Adrenal gland (tissue), 12 donors: Measurements from ENCODE around the gene EHBP1. TPM values are rescaled to one million over a fixed set of nuclear protein-coding genes. Genes with fewer than 3 reads are reported as not detected.
A peak's percentile ranks its signal among the peaks of the same experiment; 100 is the strongest.

Experiments used
- DNase-seq, 7 donors: peaks; one replicate each; pipeline ENCODE4 v3.0.0-alpha.2; 2019 to 2020
- H3K27ac ChIP-seq, 5 donors: fragments of 200-600 bp; sonication (generic) in 4 of 5; 1 replicate in 3 of 5; 2 replicates in 2 of 5; pipeline versions ENCODE4 v1.5.1 to v1.8.0; 2016 to 2020; ENCODE audit warnings: mild to moderate bottlenecking in 1 of 5
- H3K27me3 ChIP-seq: fragments of 200-600 bp; 2 replicates; pipeline ENCODE4 v1.8.0; 2021
- H3K36me3 ChIP-seq, 2 donors: fragments of 200-600 bp; replicated peaks in 1 of 2; 1 replicate in 1 of 2; 2 replicates in 1 of 2; pipeline versions ENCODE4 v1.5.1 to v1.8.0; 2018 to 2022
- H3K4me1 ChIP-seq, 2 donors: fragments of 200-600 bp; replicated peaks in 1 of 2; 1 replicate in 1 of 2; 2 replicates in 1 of 2; pipeline versions ENCODE4 v1.5.1 to v1.8.0; 2018 to 2021
- H3K4me3 ChIP-seq, 4 donors: fragments of 200-600 bp; sonication (generic) in 3 of 4; one replicate each; pipeline ENCODE4 v1.5.1; 2016 to 2018
- H3K9me3 ChIP-seq, 3 donors: fragments of 200-600 bp; sonication (generic) in 1 of 3; replicated peaks in 1 of 3; 1 replicate in 2 of 3; 2 replicates in 1 of 3; pipeline versions ENCODE4 v1.5.1 to v1.8.0; 2016 to 2021
- POLR2A ChIP-seq, 2 donors: fragments of 450-650 bp; IDR thresholded peaks; one replicate each; pipeline ENCODE4 v1.6.1; 2017; ENCODE audit warnings: antibody characterized with exemption in 2 of 2, mild to moderate bottlenecking in 2 of 2, moderate library complexity in 1 of 2
- WGBS, 4 donors: extraction: QIAGEN DNeasy Blood & Tissue Kit in 2 of 4; methylation state at CpG; one replicate each; pipeline versions ENCODE4 v1.1.5 to v1.1.7; 2013 to 2017; 5-methylcytosine and 5-hydroxymethylcytosine counted together
- intact Hi-C, 2 donors: fragments of 100-400 bp; cut with DNase I; formaldehyde crosslinking; loops; one replicate each; pipeline versions ENCODE4 v1.14.1 to v1.15.0; 2022 to 2023
- polyA plus RNA-seq, 3 donors: library from polyadenylated mRNA; stranded (reverse); fragments of 200-250 nt in 2 of 3; fragments of 350-450 nt in 1 of 3; fragmentation: Illumina TruSeq in 1 of 3; extraction: RNeasy Lipid Tissue Mini Kit (QIAGEN cat#74804) in 1 of 3; gene quantifications; one replicate each; pipeline ENCODE4 v1.2.3, GENCODE V29; 2013 to 2014
- total RNA-seq, 9 donors: library from RNA; depleted of rRNA in 4 of 9; stranded (reverse); fragments of >200 nt in 4 of 9; fragments of 120-200 nt in 1 of 9; fragmentation: NEBNext Ultra II Directional in 1 of 9; extraction: Animal tissue kit (Norgen Biotek cat#: 25700) in 1 of 9; gene quantifications; one replicate each; pipeline versions ENCODE4 v1.1.0 to v1.2.4, GENCODE V29; 2013 to 2023
- TF ChIP-seq, protein P1 (sequence below), 6 experiments: fragments of 450-650 bp in 4 of 6; fragments of 200-600 bp in 2 of 6; sonication (generic) in 1 of 6; IDR thresholded peaks; 1 replicate in 5 of 6; 2 replicates in 1 of 6; pipeline versions ENCODE4 v1.5.1 to v1.8.0; 2016 to 2021; ENCODE audit warnings: antibody characterized with exemption in 6 of 6, mild to moderate bottlenecking in 2 of 6, moderate library complexity in 1 of 6
- donor health status: healthy with polysubstance abuse.
- donor health status: Bipolar disorder and iron deficiency.
- donor health status: DM: yes; HTN: yes; CAD: no.
- donor health status: DM: no; HTN: no; CAD: no.
- donor health status: DM: no; HTN: no; CAD: no.
- donor health status: DM: yes; HTN: yes; CAD: no.

The EHBP1 gene
- total and polyA plus RNA-seq, 12 donors, result 13.5 to 83.6 (median 46.3) TPM

DNA sequence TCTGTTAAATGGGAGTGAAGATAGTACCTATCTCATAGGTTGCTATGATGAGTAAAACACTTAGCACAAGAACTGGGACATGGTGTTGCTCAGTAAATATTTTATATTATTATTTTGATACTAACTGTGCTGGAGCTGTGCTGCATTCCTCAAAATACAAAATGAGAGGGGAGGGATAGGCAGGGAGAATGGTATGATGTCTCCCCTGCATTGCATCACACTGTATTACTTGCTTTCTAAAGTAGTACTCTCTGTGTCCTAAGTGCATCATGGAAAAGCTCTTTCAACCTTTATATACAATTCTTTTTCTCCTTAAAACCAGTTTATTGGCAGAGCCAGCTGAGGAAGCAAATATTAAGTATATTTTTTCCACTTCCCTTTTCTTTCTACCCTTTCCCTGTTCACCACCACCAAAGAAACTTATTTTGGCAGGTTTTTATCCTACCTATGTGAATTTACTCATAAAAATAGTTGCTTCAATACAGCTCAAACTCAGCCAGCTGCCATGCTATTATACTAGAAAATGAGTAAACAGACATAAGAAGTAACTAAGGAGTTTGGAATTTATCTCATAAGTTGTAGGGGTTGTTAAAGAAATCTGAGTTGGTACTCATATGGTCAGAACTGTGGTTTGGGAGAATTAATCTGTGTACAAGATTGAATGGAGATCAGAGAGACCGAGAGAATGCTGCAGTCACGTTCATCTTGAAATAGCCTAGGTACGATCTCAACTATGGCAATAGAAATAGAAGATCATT, 60.3 kb downstream of the EHBP1 start:
- no peak for DNase-seq
- Histone ChIP-seq H3K4me1 (peaks cover 0 to 21% of the 10 kb centered on the region in 2 donors), H3K36me3 (no peaks in the 10 kb centered on the region), H3K9me3 (no peaks in the 10 kb centered on the region), H3K27me3 (no peaks in the 10 kb centered on the region), H3K27ac (no peak overlapping the region), H3K4me3 (no peak overlapping the region)
- WGBS, 4 donors, result 95 to 99% (median 97%) methylated on average over 3 of the region's 3 CpGs
- TF ChIP-seq, protein P1, sequence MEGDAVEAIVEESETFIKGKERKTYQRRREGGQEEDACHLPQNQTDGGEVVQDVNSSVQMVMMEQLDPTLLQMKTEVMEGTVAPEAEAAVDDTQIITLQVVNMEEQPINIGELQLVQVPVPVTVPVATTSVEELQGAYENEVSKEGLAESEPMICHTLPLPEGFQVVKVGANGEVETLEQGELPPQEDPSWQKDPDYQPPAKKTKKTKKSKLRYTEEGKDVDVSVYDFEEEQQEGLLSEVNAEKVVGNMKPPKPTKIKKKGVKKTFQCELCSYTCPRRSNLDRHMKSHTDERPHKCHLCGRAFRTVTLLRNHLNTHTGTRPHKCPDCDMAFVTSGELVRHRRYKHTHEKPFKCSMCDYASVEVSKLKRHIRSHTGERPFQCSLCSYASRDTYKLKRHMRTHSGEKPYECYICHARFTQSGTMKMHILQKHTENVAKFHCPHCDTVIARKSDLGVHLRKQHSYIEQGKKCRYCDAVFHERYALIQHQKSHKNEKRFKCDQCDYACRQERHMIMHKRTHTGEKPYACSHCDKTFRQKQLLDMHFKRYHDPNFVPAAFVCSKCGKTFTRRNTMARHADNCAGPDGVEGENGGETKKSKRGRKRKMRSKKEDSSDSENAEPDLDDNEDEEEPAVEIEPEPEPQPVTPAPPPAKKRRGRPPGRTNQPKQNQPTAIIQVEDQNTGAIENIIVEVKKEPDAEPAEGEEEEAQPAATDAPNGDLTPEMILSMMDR (IDR thresholded peaks at IDR 0.05), result no peak
- no peak for TF ChIP-seq POLR2A (IDR thresholded peaks at IDR 0.05)
- intact Hi-C loops, result loop anchor here in 1 of 2 donors (10.0 kb wide), 1 partner anchor 61 kb away; the partner anchor contains the start of gene EHBP1

DNA sequence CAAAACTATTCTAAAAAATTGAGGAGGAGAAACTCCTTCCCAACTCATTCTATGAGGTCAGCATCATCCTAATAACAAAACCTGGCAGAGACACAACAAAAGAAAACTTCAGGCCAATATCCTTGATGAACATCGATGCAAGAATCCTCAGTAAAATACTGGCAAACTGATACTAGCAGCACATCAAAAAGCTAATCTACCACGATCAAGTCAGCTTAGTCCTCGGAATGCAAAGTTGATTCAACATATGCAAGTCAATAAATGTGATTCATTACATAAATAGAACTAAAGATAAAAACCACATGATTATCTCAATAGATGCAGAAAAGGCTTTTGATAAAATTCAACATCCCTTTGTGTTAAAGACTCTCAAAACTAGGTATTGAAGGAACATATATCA, 63.1 kb downstream of the EHBP1 start:
- Histone ChIP-seq H3K27me3 (no peaks in the 10 kb centered on the region), H3K9me3 (no peaks in the 10 kb centered on the region), H3K4me3 (no peak overlapping the region), H3K4me1 (peaks cover 0 to 15% of the 10 kb centered on the region in 2 donors), H3K36me3 (no peaks in the 10 kb centered on the region), H3K27ac (no peak overlapping the region)
- no peak for DNase-seq
- intact Hi-C loops, result loop anchor here in 1 of 2 donors (10.0 kb wide), 1 partner anchor 64 kb away; the partner anchor contains the start of gene EHBP1
- 76 to 83% (median 80%) methylated on average over 3 of the region's 3 CpGs for WGBS, 4 donors
- TF ChIP-seq, protein P1 (IDR thresholded peaks at IDR 0.05), result no peak
- no peak for TF ChIP-seq POLR2A (IDR thresholded peaks at IDR 0.05)

DNA sequence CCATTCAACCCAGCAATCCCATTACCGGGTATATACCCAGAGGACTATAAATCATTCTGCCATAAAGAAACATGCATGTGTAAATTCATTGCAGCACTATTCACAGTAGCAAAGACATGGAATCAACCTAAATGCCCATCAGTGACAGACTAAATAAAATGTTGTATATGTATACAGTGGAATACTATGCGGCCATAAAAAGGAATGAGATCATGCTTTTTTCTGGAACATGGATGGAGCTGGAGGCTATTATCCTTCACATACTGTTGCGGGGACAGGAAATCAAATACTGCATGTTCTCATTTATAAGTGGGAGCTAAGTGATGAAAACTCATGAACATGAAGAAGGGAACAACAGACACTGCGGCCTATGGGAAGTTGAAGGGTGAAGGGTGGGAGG, 65.1 kb downstream of the EHBP1 start:
- Histone ChIP-seq H3K27ac (no peak overlapping the region), H3K27me3 (no peaks in the 10 kb centered on the region), H3K9me3 (no peaks in the 10 kb centered on the region), H3K4me3 (no peak overlapping the region), H3K36me3 (no peaks in the 10 kb centered on the region), H3K4me1 (peaks cover 3 to 10% of the 10 kb centered on the region in 2 donors)
- TF ChIP-seq POLR2A (IDR thresholded peaks at IDR 0.05), result no peak
- TF ChIP-seq, protein P1 (IDR thresholded peaks at IDR 0.05), result no peak
- 72 to 74% (median 72%) methylated on average over 4 of the region's 4 CpGs for WGBS, 4 donors
- intact Hi-C loops, result loop anchor here (5.0 to 10.0 kb wide), 2 partner anchors 126 to 313 kb away; no protein-coding TSS in a partner anchor
- DNase-seq, result no peak

DNA sequence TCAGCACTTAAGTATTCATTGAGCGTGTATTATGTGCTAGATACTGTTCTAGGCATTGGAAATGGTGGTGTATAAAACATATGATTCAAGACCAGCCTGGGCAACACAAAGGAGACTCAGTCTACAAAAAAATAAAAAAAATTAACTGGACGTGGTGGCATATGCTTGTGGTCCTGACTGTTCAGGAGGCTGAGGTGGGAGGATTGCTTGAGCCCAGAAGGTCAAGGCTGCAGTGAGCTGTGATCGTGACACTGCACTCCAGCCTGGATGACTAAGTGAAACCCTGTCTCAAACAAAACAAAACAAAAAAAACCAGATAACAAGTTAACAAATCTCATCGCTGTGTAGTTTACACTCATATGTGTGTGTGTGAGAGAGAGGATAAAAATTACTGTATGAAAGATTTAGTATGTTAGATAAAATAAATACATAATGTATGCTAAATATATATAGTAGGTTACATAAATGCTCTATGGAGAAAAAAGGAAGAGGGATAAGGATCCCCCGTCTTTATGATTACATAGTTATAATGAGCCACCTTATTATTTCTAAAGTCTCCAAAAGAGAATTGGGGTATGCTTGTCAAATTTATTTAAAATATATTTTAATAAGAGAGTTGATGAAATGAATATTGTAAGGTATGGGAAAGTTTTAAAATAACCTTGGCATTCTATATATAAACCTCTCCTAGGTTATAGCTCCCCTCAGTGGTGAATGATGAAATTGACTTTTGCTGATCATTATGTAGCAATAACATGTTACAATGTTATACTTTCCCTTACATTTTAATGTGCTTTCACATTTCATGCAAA, 69.2 kb downstream of the EHBP1 start:
- TF ChIP-seq POLR2A (IDR thresholded peaks at IDR 0.05), result no peak
- TF ChIP-seq, protein P1 (IDR thresholded peaks at IDR 0.05), result peak; percentile 62 to 94 (median 84)
- peaks cover 3 to 17% of the 10 kb centered on the region in 2 donors for H3K4me1 ChIP-seq
- 43 to 52% (median 47%) methylated on average over 5 of the region's 5 CpGs for WGBS, 4 donors
- intact Hi-C loops, result loop anchor here (2.0 to 10.0 kb wide), 3 partner anchors 130 to 318 kb away; no protein-coding TSS in a partner anchor
- H3K9me3 ChIP-seq, result no peaks in the 10 kb centered on the region
- H3K4me3 ChIP-seq, result no peak overlapping the region
- peak overlapping the region in 1 of 5 donors; percentile 50 for H3K27ac ChIP-seq
- H3K27me3 ChIP-seq, result no peaks in the 10 kb centered on the region
- DNase-seq, result peak; percentile 40 to 74 (median 73)
- no peaks in the 10 kb centered on the region for H3K36me3 ChIP-seq
